ENCODE measurements around the gene PRSS48.

- no peak for TF ChIP-seq POLR2A (IDR thresholded peaks at IDR 0.05)
- TF ChIP-seq, protein P1, sequence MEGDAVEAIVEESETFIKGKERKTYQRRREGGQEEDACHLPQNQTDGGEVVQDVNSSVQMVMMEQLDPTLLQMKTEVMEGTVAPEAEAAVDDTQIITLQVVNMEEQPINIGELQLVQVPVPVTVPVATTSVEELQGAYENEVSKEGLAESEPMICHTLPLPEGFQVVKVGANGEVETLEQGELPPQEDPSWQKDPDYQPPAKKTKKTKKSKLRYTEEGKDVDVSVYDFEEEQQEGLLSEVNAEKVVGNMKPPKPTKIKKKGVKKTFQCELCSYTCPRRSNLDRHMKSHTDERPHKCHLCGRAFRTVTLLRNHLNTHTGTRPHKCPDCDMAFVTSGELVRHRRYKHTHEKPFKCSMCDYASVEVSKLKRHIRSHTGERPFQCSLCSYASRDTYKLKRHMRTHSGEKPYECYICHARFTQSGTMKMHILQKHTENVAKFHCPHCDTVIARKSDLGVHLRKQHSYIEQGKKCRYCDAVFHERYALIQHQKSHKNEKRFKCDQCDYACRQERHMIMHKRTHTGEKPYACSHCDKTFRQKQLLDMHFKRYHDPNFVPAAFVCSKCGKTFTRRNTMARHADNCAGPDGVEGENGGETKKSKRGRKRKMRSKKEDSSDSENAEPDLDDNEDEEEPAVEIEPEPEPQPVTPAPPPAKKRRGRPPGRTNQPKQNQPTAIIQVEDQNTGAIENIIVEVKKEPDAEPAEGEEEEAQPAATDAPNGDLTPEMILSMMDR (IDR thresholded peaks at IDR 0.05) = peak in 3 of 4 experiments; percentile 21 to 41 (median 28)
Measured at GRCh38 chr4:151276787-151277562, at the start of gene PRSS48.

All from uterus (tissue), 2 donors.